Lower leg skin (tissue), 4 donors: ENCODE data around the gene CES2. TPM values are rescaled to one million over a fixed set of nuclear protein-coding genes. Genes with fewer than 3 reads are reported as not detected.

Experiments used
- DNase-seq, 2 donors: peaks; one replicate each; pipeline ENCODE4 v3.0.0-alpha.2; 2019; ENCODE audit warnings: low spot score in 2 of 2
- H3K4me3 ChIP-seq: fragments of 200-600 bp; sonication (generic); 2 replicates; pipeline ENCODE4 v1.5.1; 2017; ENCODE audit warnings: mild to moderate bottlenecking, low read depth; ENCODE audit not compliant: poor library complexity, severe bottlenecking
- CTCF ChIP-seq, 3 donors: fragments of 450-650 bp; IDR thresholded peaks; one replicate each; pipeline ENCODE4 v1.5.1; 2016; ENCODE audit warnings: antibody characterized with exemption in 3 of 3, mild to moderate bottlenecking in 3 of 3, moderate library complexity in 2 of 3
- POLR2A ChIP-seq, 2 donors: fragments of 450-650 bp; IDR thresholded peaks; one replicate each; pipeline ENCODE4 v1.6.1; 2016 to 2017; ENCODE audit warnings: antibody characterized with exemption in 2 of 2, mild to moderate bottlenecking in 1 of 2, moderate library complexity in 1 of 2
- WGBS, 2 donors: methylation state at CpG; one replicate each; pipeline ENCODE4 v1.1.5; 2018; 5-methylcytosine and 5-hydroxymethylcytosine counted together
- intact Hi-C: fragments of 100-400 bp; cut with DNase I; formaldehyde crosslinking; loops from one replicate; pipeline ENCODE4 v1.15.0; 2023; ENCODE audit warnings: low total_unique reads
- total RNA-seq, 4 donors: library from RNA; depleted of rRNA; stranded (reverse); fragments of >200 nt; gene quantifications; one replicate each; pipeline ENCODE4 v1.1.0, GENCODE V29; 2016

CES2 gene
- total RNA-seq, 4 donors from 2014 or later, result 37.4 to 90.2 (median 50.2) TPM

GRCh38 chr16:66904428-66904845 lies 30.9 kb upstream of the CES2 start:
- intact Hi-C loops, result no loop called here
- TF ChIP-seq CTCF (IDR thresholded peaks at IDR 0.05) (no peak), POLR2A (IDR thresholded peaks at IDR 0.05) (no peak)
- 88 to 89% methylated on average over 12 to 13 of the region's 13 CpGs for WGBS, 2 donors
- DNase-seq, result no peak
- H3K4me3 ChIP-seq, result no peak overlapping the region

DNA sequence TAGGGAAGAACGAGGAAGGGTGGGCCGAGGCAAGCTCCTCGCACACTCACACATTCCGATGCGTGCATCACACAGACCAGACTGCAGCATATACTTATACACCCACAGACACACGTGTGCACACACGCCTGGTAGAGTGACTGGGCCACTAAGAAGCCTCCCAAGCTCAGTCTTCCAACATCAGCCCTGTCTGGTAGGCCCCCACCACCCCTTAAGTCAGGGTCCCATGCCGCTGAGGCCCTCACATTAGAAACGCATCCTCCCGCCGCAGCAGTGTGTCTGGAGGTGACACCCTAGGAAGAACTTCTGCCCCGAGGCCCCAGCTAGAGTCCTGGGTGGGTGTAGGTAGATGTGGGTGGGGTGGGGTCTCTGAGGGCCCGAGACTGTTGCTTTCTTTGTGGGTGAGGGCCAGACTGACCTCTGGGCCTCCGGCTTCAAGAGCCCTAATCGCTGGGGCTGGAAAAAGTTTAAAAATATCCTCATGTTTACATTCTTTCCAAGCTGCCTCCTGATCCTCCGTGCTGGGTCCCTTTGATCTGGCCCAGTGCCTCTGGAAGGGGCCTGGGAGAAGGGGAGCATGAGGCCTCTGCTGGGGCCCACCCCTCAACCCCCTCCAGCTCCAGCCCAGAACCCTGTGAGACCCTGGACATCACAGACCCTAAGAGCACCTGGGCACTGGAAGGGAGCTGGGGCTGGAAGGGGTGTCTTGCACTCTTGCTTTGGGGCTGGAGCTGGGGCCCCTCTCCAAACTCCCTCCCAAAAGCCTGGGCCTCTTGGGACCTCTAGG lies 30.3 kb upstream of the CES2 start:
- intact Hi-C loops, result no loop called here

GRCh38 chr16:66905633-66906539 lies 29.4 kb upstream of the CES2 start:
- intact Hi-C loops, result no loop called here
- TF ChIP-seq POLR2A (IDR thresholded peaks at IDR 0.05) (no peak), CTCF (IDR thresholded peaks at IDR 0.05) (no peak)
- no peak for DNase-seq
- WGBS, 2 donors, result 74 to 77% methylated on average over 11 of the region's 11 CpGs
- H3K4me3 ChIP-seq, result no peak overlapping the region

More for the DNA sequence above, 30.3 kb upstream of the CES2 start:
- WGBS, 2 donors, result 65 to 75% methylated on average over 15 to 16 of the region's 16 CpGs
- TF ChIP-seq POLR2A (IDR thresholded peaks at IDR 0.05), result no peak
- no peak for TF ChIP-seq CTCF (IDR thresholded peaks at IDR 0.05)
- peak in 1 of 2 donors; percentile 85 for DNase-seq
- no peak overlapping the region for H3K4me3 ChIP-seq

DNA sequence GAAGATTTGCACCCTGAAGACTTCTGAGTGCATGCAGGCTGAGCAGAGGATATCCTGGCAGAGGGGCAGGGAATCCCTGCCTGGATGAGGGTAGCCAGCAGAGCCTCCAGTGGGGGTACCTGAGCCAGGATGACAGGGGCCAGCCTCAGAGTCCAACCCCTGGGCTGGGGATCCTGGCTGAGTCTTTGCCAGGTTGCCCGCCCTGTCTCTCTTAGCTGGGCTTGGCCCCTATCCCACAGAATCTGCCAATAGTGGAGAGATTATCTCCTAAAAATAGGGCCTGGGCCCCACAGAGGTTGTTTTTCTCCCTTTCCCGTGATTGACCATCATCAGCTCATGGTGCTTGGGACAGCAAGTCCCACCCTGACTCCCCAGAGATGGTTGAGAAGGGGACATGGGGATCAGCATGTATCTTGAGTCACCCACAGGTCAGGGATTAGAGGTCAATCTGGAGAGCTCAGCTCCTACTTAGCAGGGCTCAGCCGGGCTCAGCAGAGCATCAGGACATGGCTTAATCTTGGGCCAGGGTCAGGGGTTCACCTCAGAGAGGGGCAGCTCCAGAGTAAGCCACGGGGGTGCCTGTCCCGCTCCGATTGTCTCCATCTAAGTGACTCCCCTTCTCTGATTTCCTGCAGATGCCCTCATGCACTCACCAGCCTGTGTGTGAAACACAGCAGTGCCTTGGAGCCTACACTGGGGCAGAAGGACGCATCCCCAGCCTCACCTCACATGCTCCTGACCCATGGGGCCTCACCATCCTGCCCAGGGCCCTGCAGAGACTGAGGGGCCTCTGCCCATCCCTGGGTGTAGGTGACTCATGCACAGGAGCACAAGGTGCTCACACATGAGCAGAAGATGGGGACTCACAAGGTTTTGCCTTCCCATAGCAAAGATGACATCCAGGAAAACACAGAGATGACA lies 28.1 kb upstream of the CES2 start:
- no peak overlapping the region for H3K4me3 ChIP-seq
- 73 to 82% methylated on average over 7 of the region's 7 CpGs for WGBS, 2 donors
- DNase-seq, result no peak
- intact Hi-C loops, result no loop called here
- TF ChIP-seq POLR2A (IDR thresholded peaks at IDR 0.05) (no peak), CTCF (IDR thresholded peaks at IDR 0.05) (no peak)

DNA sequence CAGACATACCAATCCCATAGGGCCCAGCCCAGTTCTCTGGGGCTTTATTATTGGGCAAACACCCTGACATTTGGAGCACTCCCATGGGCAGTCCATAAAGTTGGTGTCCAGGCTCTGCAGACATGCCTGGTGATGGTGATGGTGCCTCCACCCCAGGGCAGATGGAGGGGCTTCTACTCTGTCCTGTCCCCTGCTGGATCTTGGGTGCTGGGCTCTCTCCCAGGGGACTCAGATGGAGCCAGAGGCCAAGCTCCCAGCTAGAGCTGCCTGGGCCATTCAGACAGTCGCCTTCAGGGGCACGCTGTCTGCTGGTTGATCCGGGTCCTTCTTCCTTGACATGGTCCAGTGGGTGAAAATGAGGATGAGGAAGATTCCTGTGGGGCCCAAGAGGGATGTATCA lies 27.2 kb upstream of the CES2 start:
- intact Hi-C loops, result no loop called here
- TF ChIP-seq POLR2A (IDR thresholded peaks at IDR 0.05) (no peak), CTCF (IDR thresholded peaks at IDR 0.05) (no peak)
- no peak overlapping the region for H3K4me3 ChIP-seq
- WGBS, 2 donors, result 83 to 91% methylated on average over 2 to 3 of the region's 3 CpGs
- no peak for DNase-seq
